Thyroid gland (tissue), 4 donors: ENCODE results near the gene GALNTL6. TPM values are rescaled to one million over a fixed set of nuclear protein-coding genes. Genes with fewer than 3 reads are reported as not detected.

Experiments
- DNase-seq, 2 donors: peaks; one replicate each; pipeline ENCODE4 v3.0.0-alpha.2; 2019
- H3K27ac ChIP-seq, 3 donors: fragments of 200-600 bp; sonication (generic); 1 replicate in 2 of 3; 2 replicates in 1 of 3; pipeline ENCODE4 v1.5.1; 2016 to 2019; ENCODE audit warnings: mild to moderate bottlenecking in 1 of 3, moderate library complexity in 1 of 3
- H3K27me3 ChIP-seq: fragments of 200-600 bp; sonication (generic); one replicate; pipeline ENCODE4 v1.5.1; 2019
- H3K36me3 ChIP-seq, 2 donors: fragments of 200-600 bp; sonication (generic); one replicate each; pipeline ENCODE4 v1.5.1; 2016 to 2019
- H3K4me1 ChIP-seq, 2 donors: fragments of 200-600 bp; sonication (generic); one replicate each; pipeline ENCODE4 v1.5.1; 2017 to 2019
- H3K4me3 ChIP-seq, 3 donors: fragments of 200-600 bp; sonication (generic); replicated peaks in 1 of 3; 1 replicate in 2 of 3; 2 replicates in 1 of 3; pipeline ENCODE4 v1.5.1; 2016; ENCODE audit warnings: mild to moderate bottlenecking in 1 of 3
- H3K9me3 ChIP-seq: fragments of 200-600 bp; sonication (generic); one replicate; pipeline ENCODE4 v1.5.1; 2017
- CTCF ChIP-seq, 6 experiments: fragments of 200-600 bp in 3 of 6; fragments of 450-650 bp in 3 of 6; sonication (generic) in 3 of 6; IDR thresholded peaks; one replicate each; pipeline ENCODE4 v1.5.1; 2016 to 2019; ENCODE audit warnings: antibody characterized with exemption in 6 of 6, mild to moderate bottlenecking in 2 of 6, inconsistent platforms in 1 of 6, moderate library complexity in 1 of 6
- POLR2A ChIP-seq, 2 donors: fragments of 450-650 bp; IDR thresholded peaks; one replicate each; pipeline ENCODE4 v1.6.1; 2017; ENCODE audit warnings: antibody characterized with exemption in 2 of 2, mild to moderate bottlenecking in 2 of 2, moderate library complexity in 1 of 2
- WGBS, 2 donors: methylation state at CpG; one replicate each; pipeline ENCODE4 v1.1.5; 2017; 5-methylcytosine and 5-hydroxymethylcytosine counted together
- intact Hi-C: fragments of 100-400 bp; cut with DNase I; formaldehyde crosslinking; loops from one replicate; pipeline ENCODE4 v1.15.1; 2023
- total RNA-seq, 4 donors: library from RNA; depleted of rRNA; stranded (reverse); fragments of >200 nt; gene quantifications; one replicate each; pipeline ENCODE4 v1.2.3, GENCODE V29; 2016

GALNTL6 gene
- total RNA-seq, 4 donors from 2014 or later: not detected

- intact Hi-C loops: no loop called here
- no peak overlapping the region for H3K27ac ChIP-seq
- no peak for DNase-seq
- 74 to 79% methylated on average over 4 of the region's 4 CpGs for WGBS, 2 donors
- H3K4me1 ChIP-seq: no peaks in the 10 kb centered on the region
- TF ChIP-seq CTCF (IDR thresholded peaks at IDR 0.05) (no peak), POLR2A (IDR thresholded peaks at IDR 0.05) (no peak)
- no peaks in the 10 kb centered on the region for H3K27me3 ChIP-seq
- H3K9me3 ChIP-seq: no peaks in the 10 kb centered on the region
- no peak overlapping the region for H3K4me3 ChIP-seq
- H3K36me3 ChIP-seq: no peaks in the 10 kb centered on the region
Observed at GRCh38 chr4:172843192-172843591, 1030.0 kb downstream of the GALNTL6 start.

GRCh38 chr4:172844556-172844955, 1031.4 kb downstream of the GALNTL6 start:
- TF ChIP-seq CTCF (IDR thresholded peaks at IDR 0.05): no peak
- no peak for TF ChIP-seq POLR2A (IDR thresholded peaks at IDR 0.05)
- Histone ChIP-seq H3K4me3 (no peak overlapping the region), H3K9me3 (no peaks in the 10 kb centered on the region), H3K36me3 (no peaks in the 10 kb centered on the region), H3K4me1 (no peaks in the 10 kb centered on the region), H3K27me3 (no peaks in the 10 kb centered on the region), H3K27ac (no peak overlapping the region)
- DNase-seq: no peak
- 87 to 90% methylated on average over 4 of the region's 4 CpGs for WGBS, 2 donors
- intact Hi-C loops: no loop called here

GRCh38 chr4:172845281-172845680, 1032.1 kb downstream of the GALNTL6 start:
- TF ChIP-seq CTCF (IDR thresholded peaks at IDR 0.05): no peak
- TF ChIP-seq POLR2A (IDR thresholded peaks at IDR 0.05): no peak
- Histone ChIP-seq H3K4me3 (no peak overlapping the region), H3K27me3 (no peaks in the 10 kb centered on the region), H3K36me3 (no peaks in the 10 kb centered on the region), H3K4me1 (no peaks in the 10 kb centered on the region), H3K27ac (no peak overlapping the region), H3K9me3 (no peaks in the 10 kb centered on the region)
- intact Hi-C loops: no loop called here
- WGBS, 2 donors: 82 to 85% methylated on average over 3 of the region's 3 CpGs
- DNase-seq: no peak

GRCh38 chr4:172850838-172851237, 1037.6 kb downstream of the GALNTL6 start:
- Histone ChIP-seq H3K27ac (no peak overlapping the region), H3K4me1 (no peaks in the 10 kb centered on the region), H3K9me3 (no peaks in the 10 kb centered on the region), H3K27me3 (no peaks in the 10 kb centered on the region), H3K36me3 (no peaks in the 10 kb centered on the region), H3K4me3 (no peak overlapping the region)
- TF ChIP-seq CTCF (IDR thresholded peaks at IDR 0.05): no peak
- TF ChIP-seq POLR2A (IDR thresholded peaks at IDR 0.05): no peak
- no peak for DNase-seq
- WGBS, 2 donors: 59 to 60% methylated on average over 1 of the region's 1 CpG
- intact Hi-C loops: no loop called here

GRCh38 chr4:172851534-172851933, 1038.3 kb downstream of the GALNTL6 start:
- intact Hi-C loops: no loop called here
- no peaks in the 10 kb centered on the region for H3K36me3 ChIP-seq
- TF ChIP-seq POLR2A (IDR thresholded peaks at IDR 0.05) (no peak), CTCF (IDR thresholded peaks at IDR 0.05) (no peak)
- H3K27me3 ChIP-seq: no peaks in the 10 kb centered on the region
- 32 to 73% methylated on average over 1 of the region's 1 CpG for WGBS, 2 donors
- H3K4me1 ChIP-seq: no peaks in the 10 kb centered on the region
- DNase-seq: no peak
- no peaks in the 10 kb centered on the region for H3K9me3 ChIP-seq
- no peak overlapping the region for H3K27ac ChIP-seq
- no peak overlapping the region for H3K4me3 ChIP-seq
